HuH-7.5 (cell line): ENCODE data around the gene BAIAP2L2.

Source experiments
- DNase-seq: peaks from one replicate; pipeline ENCODE4 v3.0.0; 2011; ENCODE audit warnings: low spot score

BAIAP2L2 gene

DNA sequence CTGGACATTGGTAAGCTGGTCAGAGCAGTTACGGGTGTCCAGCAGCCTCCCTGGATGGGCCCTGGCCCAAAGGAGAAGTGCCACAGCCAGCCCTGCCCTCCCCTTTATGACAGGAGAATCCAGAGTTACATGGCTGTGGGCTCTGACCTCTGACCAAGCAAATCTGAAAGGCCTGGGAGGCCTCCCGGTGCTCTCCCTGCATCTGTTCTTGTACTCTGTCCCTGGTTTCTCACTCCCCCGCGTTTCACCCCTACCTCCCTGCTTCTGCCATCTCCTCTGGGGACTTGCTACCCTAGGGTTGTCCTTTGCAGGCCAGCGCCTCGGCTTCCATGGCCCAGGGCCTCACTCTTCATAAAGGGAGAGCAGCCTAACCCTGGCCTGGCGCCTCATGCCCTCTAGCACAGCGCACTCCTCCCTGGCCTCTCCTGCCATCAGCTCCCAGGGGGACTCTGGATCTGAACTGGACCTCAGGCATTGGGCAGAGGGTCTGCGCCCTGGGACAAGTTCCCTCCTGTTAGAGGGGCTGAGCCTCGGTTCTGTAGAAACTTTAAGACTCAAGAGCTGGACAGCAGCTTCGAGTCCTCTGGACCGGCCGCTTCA, 42.6 kb downstream of the BAIAP2L2 start:
- DNase-seq, result no peak

DNA sequence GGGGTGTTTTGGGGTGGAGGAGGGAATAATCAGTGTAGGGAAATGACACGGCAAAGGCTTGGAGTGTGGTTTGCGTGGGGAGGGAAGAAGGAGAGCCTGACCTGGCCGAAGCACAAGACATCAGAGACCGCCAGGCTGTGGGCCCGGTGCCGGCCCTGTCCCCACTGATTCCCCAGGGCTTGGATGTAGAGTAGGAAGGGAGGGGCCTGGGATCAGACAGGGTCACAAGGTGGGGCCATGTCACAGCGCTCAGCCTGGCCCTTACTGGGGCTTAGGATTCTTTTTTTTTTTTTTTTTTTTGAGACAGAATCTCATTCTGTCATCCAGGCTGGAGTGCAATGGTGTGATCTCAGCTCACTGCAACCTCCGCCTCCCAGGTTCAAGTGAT, 43.5 kb downstream of the BAIAP2L2 start:
- DNase-seq, result no peak

DNA sequence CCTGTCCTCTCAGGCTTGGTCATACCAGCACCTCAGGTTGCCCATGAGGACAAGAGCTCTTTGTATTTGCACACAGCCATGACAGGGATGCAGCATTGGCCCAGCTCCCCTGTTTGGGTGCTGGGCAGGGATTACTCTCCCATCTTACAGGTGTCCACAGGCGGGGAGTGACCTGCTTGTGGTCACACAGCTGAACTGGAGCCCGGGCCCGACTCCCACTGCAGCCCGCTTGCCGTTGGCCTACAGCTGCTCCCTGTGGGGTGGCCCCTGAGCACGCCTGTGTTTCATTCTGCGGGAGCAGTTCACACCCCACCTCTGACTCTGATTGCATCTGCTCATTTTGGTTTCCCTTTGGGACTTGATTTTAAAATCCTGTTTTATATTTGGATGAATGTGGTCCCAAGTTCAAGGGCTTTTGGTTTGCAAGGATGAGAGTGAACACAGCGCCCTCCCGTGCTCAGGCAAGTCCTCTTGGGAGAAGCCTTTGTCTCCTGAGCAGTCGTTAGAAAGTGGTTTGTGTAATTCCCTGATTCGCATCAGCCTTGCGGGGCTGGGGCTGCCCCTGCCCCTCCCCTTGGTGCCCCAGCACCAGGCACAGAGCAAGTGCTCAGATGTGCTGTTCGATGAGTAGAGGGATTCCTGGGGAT, 44.0 kb downstream of the BAIAP2L2 start:
- no peak for DNase-seq

- DNase-seq, result no peak
These were observed 44.9 kb downstream of the BAIAP2L2 start for GRCh38 chr22:38065539-38065938.

DNA sequence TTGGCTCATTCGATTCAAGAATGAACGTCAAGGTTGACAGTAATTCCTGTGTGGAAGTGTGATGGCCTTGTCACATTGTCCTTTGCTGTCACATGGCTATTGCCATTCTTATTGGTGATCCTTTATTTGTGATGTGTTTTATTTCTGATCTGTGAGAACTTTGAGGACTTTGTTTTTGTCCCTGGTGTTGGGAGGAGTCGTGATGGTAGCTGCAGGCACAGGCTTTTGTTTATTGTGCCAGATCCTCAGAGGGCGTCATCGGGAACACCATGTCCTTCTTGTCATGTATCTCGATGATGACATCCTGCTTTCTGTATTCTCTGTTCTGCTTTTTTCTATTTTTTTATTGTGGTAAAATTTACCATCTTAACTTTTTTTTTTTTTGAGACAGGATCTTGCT, 47.7 kb downstream of the BAIAP2L2 start:
- no peak for DNase-seq

DNA sequence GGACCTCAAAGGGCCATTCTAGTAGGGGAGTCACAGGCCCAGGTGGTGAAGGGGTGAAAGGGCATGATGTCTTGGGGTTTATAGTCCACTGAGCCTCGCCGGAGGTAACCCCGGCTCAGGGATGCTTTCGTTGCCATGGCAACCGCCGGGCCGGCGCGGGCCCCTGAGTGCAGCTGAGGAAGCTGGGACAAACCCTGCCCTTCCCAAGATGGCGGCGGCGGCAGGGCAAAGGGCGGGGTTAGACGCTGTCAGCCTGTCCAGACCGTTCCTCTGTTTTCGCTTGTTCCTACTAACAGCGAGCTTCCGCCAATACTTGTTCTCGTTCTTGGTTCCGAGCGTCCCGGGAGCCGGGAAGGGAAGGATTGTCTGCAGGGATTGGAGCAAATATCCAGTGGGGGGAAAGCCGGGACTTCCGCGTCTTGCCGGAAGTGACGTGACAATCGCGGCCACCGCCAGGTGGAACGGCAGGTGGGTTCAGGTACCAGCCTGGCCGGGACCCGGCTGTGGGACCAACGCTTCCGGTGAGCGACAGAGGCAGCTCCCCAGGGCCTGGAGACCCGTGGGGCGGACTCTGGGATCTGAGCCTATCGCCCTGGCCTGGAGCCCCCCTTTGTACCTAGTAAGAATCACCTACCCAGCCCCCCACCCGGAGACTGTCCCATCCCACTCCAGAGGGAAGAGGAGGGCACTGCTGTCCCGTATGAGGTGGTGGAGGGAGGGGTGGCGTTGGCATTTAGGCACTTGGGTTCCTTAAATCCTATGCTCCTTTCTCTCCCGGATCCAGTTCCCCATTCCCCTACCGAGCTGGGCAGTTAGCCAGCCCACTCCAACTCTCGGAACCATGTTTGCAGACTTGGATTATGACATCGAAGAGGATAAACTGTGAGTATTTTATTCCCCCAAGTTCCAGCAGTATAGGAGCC, 53.3 kb downstream of the BAIAP2L2 start, which contains the start of gene PICK1:
PICK1 (plus strand) TSS at position 436 of the 923 bp plus-strand sequence; CDS start at position 842, 406 bp downstream.
- DNase-seq, result peak; percentile 91

GRCh38 chr22:38051900-38052862, 58.3 kb downstream of the BAIAP2L2 start:
- peak; percentile 92 for DNase-seq

DNA sequence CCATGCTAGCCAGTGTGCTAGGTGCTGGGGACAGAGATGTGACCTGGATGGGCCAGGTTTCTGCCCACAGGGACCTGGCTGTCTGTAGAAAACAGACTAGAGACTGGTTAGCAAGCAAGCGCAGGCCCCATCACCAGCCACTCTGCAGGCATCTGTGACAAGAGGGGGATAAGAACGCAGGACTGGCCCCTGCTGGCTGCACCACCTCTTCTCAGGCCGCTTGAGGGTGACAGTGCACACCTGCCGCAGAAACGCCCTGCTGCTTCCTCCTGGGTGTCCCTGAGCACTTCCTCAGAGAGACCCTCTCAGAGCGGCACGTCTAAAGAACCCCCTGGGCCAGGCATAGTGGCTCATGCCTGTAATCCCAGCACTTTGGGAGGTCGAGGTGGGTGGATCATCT, 59.2 kb downstream of the BAIAP2L2 start:
- no peak for DNase-seq

GRCh38 chr22:38050720-38051119, 59.8 kb downstream of the BAIAP2L2 start:
- DNase-seq, result no peak

DNA sequence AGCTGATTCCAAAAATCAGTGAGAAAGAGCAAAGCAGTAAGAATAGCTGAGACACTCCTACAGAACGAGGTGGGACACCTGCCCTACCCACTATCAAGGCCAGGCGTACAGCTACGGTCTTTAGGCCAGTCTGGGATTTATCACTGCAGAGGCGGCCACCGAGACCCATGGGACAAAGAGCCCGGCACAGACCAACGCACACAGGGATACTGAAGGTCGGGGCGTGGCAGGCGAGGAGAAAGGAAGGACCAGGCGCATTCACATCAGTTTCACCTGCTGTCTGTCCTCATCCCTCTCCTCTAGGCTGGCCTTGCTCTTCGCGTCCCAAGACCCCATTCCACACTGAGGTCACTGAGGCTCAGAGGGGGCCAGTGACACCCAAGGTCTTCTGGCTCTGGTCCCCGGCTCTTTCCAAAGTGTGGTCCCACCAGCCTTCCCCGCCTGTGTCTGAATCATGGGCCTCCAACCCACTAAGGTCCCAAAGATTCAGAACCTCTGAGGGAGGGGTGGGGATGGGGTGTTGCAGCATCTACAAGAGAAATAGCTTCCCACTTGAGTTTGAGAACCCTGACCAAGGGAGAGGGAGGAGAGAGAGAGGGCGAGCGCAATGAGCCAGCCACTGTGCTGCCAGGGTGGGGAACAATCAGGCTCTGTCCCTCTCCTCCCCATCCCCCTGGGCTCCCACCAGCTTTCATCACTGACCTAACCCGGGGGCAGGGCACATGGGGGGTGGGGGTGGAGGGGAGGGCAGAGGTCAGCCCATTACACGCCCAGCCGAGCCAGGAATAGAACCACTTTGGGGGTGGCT, 60.5 kb downstream of the BAIAP2L2 start:
- DNase-seq, result no peak

GRCh38 chr22:38046070-38046748, 64.3 kb downstream of the BAIAP2L2 start:
- DNase-seq, result no peak

DNA sequence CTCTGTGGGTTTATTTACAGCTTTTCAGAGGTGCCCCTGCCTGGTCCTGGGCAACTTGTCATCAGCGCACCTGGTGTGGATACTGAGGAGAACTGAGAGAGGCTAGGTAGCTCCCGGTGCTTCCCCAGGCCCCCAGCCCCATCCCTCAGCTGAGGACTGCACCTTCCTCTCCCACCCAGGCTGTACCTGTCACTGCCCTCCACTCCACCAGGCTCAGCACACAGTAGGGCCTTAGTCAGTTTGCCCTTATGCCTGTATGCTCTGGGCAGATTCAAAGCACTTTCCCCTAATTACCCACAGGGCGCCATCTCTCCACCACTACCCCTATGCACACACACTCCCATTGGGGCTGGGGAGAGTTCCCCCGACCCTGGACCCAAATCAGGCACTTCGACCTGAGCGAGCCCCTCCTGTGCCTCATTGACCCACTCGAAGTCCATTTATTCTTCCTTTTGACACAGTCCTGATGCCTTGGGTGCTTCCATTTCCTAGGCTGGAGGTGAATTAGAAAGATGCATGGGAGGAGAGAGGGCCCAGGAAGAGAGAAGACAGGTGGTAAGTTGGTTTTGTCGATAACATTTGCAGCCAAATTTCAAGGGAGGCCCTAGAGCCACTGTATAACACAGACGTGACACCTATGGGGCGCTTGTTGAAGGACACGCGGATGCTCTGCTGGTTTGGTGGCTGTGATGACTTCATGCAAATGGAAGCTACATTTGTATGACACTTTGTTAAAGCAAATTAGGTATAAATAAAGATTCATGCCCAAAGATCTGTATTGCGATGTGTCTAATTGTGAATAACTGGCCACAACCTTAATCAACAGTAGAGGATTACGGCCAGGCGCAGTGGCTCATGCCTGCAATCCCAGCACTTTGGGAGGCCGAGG, 67.1 kb downstream of the BAIAP2L2 start:
- no peak for DNase-seq

DNA sequence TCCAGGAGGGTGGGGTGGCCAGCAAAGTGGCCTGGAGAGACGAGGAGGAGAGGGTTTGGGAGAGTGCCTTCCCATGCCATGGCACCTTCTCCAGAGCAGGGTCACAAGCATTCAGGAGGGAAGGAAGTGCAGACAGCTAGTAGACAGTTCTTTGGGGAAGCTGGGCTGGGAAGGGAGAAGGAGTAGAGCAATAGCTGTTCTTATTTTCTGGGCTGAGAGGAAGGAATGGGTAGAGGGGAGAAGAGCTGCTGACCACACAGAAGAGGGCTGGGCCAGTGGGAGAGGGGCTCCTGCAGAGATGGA, 68.0 kb downstream of the BAIAP2L2 start:
- DNase-seq, result no peak

DNA sequence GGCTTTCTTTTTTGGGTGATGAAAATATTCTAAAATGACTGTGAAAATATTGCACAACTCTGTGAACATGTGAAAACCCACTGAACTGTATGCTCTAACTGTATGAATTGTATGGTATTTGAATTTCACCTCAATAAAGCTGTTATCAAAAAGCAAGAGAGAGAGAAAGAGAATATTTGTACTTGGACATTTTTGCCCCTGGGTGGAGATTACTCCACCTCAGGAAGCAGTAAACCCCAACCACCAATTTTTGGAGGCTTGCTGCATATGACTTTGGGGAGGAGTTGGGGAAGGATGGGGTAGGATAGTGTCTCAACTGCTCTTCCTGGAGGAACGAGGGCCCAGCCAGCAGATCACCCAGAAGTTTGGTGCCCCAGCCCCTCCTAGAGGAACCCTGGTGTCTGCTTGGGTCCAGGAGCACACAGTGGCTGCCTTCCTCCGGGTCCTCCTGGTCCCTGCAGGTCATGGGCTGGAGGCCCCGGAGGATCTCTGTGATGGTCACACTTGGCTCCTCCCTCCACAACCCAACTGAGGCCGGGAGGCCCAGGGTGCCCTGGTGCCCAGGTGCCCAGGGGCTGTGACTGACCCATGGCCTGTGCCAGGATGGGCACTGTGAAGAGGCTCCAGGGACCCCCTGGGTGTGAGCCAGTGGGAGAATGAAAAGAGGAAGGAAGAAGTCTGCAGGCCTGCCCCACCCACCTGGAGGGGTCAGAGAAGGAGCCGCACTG, 68.6 kb downstream of the BAIAP2L2 start:
- DNase-seq, result no peak

GRCh38 chr22:38040953-38041759, 69.3 kb downstream of the BAIAP2L2 start:
- no peak for DNase-seq

DNA sequence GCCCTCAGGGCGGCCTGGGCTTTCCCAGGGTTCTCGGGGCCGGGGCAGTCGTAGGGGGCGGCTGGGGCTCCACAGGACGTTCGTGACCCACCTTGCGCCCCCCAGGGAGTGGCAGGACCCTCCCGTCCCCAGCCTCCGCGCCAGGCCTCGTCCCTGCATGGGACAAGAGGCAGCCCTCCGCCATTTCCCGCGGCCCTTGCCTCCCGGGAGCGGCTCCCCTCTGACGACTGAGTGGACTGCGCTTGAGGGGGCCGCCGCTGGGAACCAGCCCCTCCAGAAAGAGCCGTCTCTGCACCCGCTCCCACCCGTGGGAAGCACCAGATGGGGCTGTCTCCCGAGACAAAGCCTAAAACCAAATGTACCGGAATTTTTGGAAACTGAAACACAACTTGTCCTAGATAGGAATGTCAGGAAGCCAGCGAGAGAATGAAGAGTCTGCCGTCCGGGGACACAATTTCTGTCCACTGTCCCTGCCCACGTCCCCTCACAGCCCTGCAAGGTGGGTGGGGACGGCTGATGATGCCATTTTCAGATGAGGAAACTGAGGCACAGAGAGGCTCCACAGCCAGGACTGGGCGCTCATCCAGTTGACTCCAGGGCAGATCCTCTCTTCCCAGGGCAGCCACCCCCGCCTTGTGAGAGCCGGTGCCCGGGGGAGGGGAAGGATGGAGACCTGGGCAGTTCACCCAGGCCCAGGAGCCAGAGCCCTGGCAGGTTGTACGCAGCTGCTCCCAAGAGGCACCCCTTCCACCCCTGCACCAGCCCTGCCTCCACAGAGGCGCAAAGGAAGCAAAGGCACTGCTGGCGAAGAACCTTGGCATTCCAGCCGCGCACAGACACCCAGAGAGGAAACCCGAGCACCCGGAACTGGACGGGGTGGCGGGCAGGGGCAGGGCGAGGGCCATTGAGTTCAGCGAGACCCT, 71.3 kb downstream of the BAIAP2L2 start:
- no peak for DNase-seq

DNA sequence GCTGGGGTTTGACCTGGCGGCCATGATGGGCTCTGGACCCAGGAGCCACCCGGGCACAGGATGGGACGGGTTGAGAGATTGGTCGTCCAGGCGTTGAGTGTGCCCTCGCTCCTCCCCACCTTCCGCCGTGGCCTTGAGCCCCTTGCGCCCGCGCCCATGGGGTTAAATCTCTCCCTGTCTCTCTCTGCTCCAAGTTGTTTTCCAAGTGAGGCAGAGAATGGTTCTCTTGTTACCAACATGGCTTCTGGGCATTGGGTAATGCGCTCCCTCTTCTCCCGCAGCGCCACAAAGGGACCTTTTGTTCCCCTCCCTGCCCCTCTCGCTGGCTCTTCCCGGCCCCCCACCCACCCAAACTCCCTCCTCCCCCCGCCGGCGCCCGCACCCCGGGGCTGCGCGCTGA, 72.1 kb downstream of the BAIAP2L2 start:
- no peak for DNase-seq
